Measurements from ENCODE around the gene SPATA16.

DNA sequence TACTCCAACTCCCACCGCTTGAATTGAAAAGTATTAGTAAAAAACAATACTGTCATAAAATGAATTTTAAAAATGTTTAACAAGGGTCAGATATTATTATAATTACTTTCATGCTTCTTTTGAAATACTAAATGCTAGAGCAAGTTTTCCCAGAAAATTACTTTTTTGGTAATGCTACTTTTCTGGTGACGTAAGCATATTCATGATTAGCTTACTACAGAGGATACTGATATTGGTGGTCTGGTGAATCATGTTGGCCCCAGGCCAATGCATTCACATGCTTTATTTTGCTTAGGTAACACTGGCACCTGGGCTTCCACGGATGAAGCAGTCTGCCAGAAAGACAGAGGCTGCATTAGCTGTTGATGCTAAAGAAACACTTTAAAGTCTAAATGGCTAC, 12.4 kb downstream of the SPATA16 start:
- no peak for TF ChIP-seq EZH2phosphoT487 (IDR thresholded peaks at IDR 0.05; ENCODE audit: low read depth, severe bottlenecking, unreplicated experiment)
- TF ChIP-seq, protein P1, sequence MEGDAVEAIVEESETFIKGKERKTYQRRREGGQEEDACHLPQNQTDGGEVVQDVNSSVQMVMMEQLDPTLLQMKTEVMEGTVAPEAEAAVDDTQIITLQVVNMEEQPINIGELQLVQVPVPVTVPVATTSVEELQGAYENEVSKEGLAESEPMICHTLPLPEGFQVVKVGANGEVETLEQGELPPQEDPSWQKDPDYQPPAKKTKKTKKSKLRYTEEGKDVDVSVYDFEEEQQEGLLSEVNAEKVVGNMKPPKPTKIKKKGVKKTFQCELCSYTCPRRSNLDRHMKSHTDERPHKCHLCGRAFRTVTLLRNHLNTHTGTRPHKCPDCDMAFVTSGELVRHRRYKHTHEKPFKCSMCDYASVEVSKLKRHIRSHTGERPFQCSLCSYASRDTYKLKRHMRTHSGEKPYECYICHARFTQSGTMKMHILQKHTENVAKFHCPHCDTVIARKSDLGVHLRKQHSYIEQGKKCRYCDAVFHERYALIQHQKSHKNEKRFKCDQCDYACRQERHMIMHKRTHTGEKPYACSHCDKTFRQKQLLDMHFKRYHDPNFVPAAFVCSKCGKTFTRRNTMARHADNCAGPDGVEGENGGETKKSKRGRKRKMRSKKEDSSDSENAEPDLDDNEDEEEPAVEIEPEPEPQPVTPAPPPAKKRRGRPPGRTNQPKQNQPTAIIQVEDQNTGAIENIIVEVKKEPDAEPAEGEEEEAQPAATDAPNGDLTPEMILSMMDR (IDR thresholded peaks at IDR 0.05; ENCODE audit: poor library complexity): no peak
- no peak for TF ChIP-seq EZH2 (IDR thresholded peaks at IDR 0.05; ENCODE audit: borderline replicate concordance)
